Esophagus muscularis mucosa (tissue), 4 donors: ENCODE measurements around the gene HIVEP2. TPM values are rescaled to one million over a fixed set of nuclear protein-coding genes. Genes with fewer than 3 reads are reported as not detected.

Experiments
- DNase-seq: peaks from one replicate; pipeline ENCODE4 v3.0.0-alpha.2; 2017; ENCODE audit errors: extremely low spot score
- H3K27ac ChIP-seq, 4 donors: fragments of 200-600 bp; sonication (generic); replicated peaks in 1 of 4; 1 replicate in 3 of 4; 2 replicates in 1 of 4; pipeline ENCODE4 v1.5.1; 2016 to 2019; ENCODE audit warnings: mild to moderate bottlenecking in 1 of 4
- H3K27me3 ChIP-seq, 4 donors: fragments of 200-600 bp; sonication (generic); one replicate each; pipeline versions ENCODE4 v1.5.1 to v1.6.0; 2016 to 2019
- H3K36me3 ChIP-seq, 4 donors: fragments of 200-600 bp; sonication (generic); one replicate each; pipeline ENCODE4 v1.5.1; 2016 to 2019
- H3K4me1 ChIP-seq, 4 donors: fragments of 200-600 bp; sonication (generic); one replicate each; pipeline ENCODE4 v1.5.1; 2016 to 2019
- H3K4me3 ChIP-seq, 4 donors: fragments of 200-600 bp; sonication (generic); 1 replicate in 2 of 4; 2 replicates in 2 of 4; pipeline ENCODE4 v1.5.1; 2016 to 2019; ENCODE audit warnings: mild to moderate bottlenecking in 4 of 4, moderate library complexity in 1 of 4
- H3K9me3 ChIP-seq, 4 donors: fragments of 200-600 bp; sonication (generic); 1 replicate in 3 of 4; 2 replicates in 1 of 4; pipeline ENCODE4 v1.5.1; 2016 to 2019
- EP300 ChIP-seq: sonication (generic); formaldehyde crosslinking; IDR thresholded peaks from one replicate; pipeline ENCODE4 v1.6.1; 2017; ENCODE audit warnings: antibody characterized with exemption
- POLR2A ChIP-seq: fragments of 450-650 bp; IDR thresholded peaks from one replicate; pipeline ENCODE4 v1.6.1; 2017; ENCODE audit warnings: antibody characterized with exemption, moderate library complexity, mild to moderate bottlenecking, low read depth
- POLR2AphosphoS5 ChIP-seq, 2 donors: sonication (generic); formaldehyde crosslinking; IDR thresholded peaks; one replicate each; pipeline ENCODE4 v1.6.1; 2017; ENCODE audit warnings: antibody characterized with exemption in 2 of 2
- WGBS: methylation state at CpG from one replicate; pipeline ENCODE4 v1.1.5; 2018; 5-methylcytosine and 5-hydroxymethylcytosine counted together
- intact Hi-C: fragments of 100-400 bp; cut with DNase I; formaldehyde crosslinking; loops from one replicate; pipeline ENCODE4 v1.15.1; 2023
- total RNA-seq, 4 donors: library from RNA; depleted of rRNA; stranded (reverse); fragments of >200 nt; gene quantifications; one replicate each; pipeline versions ENCODE4 v1.1.0 to v1.2.1, GENCODE V29; 2016
- TF ChIP-seq, protein P1 (sequence below), 3 experiments: fragments of 200-600 bp in 2 of 3; fragments of 450-650 bp in 1 of 3; sonication (generic) in 2 of 3; IDR thresholded peaks; one replicate each; pipeline ENCODE4 v1.5.1; 2017 to 2019; ENCODE audit warnings: antibody characterized with exemption in 3 of 3, mild to moderate bottlenecking in 2 of 3, moderate library complexity in 1 of 3

Gene HIVEP2
- total RNA-seq, 4 donors from 2014 or later, result 20.3 to 29.3 (median 22.1) TPM

DNA sequence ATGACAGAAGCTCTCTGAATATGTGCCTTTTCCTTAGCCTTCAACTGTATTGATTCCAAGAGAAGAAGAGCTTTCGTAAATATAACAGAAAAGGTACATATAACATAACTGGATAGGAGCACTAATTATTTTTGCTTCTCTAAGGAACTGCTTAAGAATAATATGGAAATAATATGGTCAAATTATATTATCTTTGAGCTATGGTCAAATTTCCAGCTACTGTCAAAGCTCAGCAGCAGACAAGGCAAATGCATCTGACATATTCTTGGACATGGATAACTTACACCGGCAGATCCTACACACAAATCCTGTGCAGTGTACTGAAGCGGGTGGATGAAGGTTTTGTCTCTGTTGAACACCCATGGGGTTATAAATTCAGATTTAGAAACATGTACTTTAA lies 150.6 kb downstream of the HIVEP2 start:
- Histone ChIP-seq H3K4me3 (no peak overlapping the region), H3K27me3 (no peaks in the 10 kb centered on the region), H3K27ac (no peak overlapping the region), H3K9me3 (no peaks in the 10 kb centered on the region), H3K36me3 (no peaks in the 10 kb centered on the region), H3K4me1 (peaks cover 0 to 7% (median under 1%) of the 10 kb centered on the region in 4 donors)
- TF ChIP-seq POLR2AphosphoS5 (IDR thresholded peaks at IDR 0.05) (no peak), EP300 (no peak), POLR2A (no peak)
- TF ChIP-seq, protein P1, sequence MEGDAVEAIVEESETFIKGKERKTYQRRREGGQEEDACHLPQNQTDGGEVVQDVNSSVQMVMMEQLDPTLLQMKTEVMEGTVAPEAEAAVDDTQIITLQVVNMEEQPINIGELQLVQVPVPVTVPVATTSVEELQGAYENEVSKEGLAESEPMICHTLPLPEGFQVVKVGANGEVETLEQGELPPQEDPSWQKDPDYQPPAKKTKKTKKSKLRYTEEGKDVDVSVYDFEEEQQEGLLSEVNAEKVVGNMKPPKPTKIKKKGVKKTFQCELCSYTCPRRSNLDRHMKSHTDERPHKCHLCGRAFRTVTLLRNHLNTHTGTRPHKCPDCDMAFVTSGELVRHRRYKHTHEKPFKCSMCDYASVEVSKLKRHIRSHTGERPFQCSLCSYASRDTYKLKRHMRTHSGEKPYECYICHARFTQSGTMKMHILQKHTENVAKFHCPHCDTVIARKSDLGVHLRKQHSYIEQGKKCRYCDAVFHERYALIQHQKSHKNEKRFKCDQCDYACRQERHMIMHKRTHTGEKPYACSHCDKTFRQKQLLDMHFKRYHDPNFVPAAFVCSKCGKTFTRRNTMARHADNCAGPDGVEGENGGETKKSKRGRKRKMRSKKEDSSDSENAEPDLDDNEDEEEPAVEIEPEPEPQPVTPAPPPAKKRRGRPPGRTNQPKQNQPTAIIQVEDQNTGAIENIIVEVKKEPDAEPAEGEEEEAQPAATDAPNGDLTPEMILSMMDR (IDR thresholded peaks at IDR 0.05), result no peak
- DNase-seq, result no peak
- WGBS, result 62% methylated on average over 3 of the region's 3 CpGs
- intact Hi-C loops, result no loop called here

- Histone ChIP-seq H3K4me3 (no peak overlapping the region), H3K9me3 (no peaks in the 10 kb centered on the region), H3K27me3 (no peaks in the 10 kb centered on the region), H3K36me3 (no peaks in the 10 kb centered on the region), H3K4me1 (no peaks in the 10 kb centered on the region), H3K27ac (no peak overlapping the region)
- TF ChIP-seq EP300, result no peak
- TF ChIP-seq POLR2A, result no peak
- TF ChIP-seq, protein P1 (IDR thresholded peaks at IDR 0.05), result no peak
- no peak for TF ChIP-seq POLR2AphosphoS5 (IDR thresholded peaks at IDR 0.05)
- WGBS, result 94% methylated on average over 1 of the region's 1 CpG
- no peak for DNase-seq
- intact Hi-C loops, result no loop called here
These were observed 154.7 kb downstream of the HIVEP2 start for GRCh38 chr6:142790257-142790656.

GRCh38 chr6:142787422-142787821 lies 157.6 kb downstream of the HIVEP2 start:
- Histone ChIP-seq H3K27ac (no peak overlapping the region), H3K4me1 (no peaks in the 10 kb centered on the region), H3K27me3 (no peaks in the 10 kb centered on the region), H3K4me3 (no peak overlapping the region), H3K36me3 (no peaks in the 10 kb centered on the region), H3K9me3 (no peaks in the 10 kb centered on the region)
- TF ChIP-seq EP300, result no peak
- TF ChIP-seq POLR2A, result no peak
- TF ChIP-seq, protein P1 (IDR thresholded peaks at IDR 0.05), result no peak
- TF ChIP-seq POLR2AphosphoS5 (IDR thresholded peaks at IDR 0.05), result no peak
- no peak for DNase-seq
- intact Hi-C loops, result no loop called here
- WGBS, result 98% methylated on average over 2 of the region's 2 CpGs

DNA sequence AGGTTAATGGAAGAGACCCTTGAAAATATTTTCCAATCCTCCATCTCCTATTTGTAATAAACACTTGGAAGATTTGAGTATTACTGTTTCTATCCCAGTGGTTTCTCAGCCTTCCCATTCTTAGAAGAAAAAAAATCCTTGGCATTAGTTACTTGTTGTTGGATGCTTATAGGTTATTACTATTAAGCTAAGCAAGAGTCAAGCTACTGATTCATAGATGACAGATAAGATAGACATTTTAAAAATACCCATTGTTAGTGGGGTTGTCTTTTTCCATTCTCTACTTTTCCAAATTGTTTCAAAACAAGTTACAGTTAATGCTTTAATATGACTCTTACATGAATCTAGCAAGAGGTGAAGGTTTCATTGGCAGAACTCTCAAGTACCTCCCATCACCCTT lies 158.5 kb downstream of the HIVEP2 start:
- intact Hi-C loops, result no loop called here
- TF ChIP-seq, protein P1 (IDR thresholded peaks at IDR 0.05), result no peak
- TF ChIP-seq POLR2AphosphoS5 (IDR thresholded peaks at IDR 0.05), result no peak
- no peak for TF ChIP-seq POLR2A
- no peak for TF ChIP-seq EP300
- no peak for DNase-seq

DNA sequence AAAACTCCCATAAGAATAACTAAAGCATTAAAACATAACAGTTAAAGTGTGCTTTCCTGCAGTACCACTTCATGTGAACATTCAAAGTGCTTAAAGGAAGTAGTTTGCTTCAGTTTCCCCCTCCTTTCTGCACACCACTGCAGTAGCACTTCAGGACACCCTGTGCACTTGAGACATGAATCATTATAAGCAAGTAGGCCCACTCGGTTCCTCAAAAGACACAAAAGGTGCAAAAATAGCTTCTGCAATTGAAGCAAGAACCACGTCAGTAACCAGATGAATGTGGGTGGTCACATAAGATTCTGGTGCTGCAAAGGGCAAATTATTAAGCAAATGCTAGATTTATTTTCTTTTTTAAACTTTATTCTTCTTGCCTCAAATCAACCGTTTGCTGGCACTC lies 160.6 kb downstream of the HIVEP2 start:
- no peaks in the 10 kb centered on the region for H3K27me3 ChIP-seq
- peaks cover 0 to 4% (median 0%) of the 10 kb centered on the region in 4 donors for H3K4me1 ChIP-seq
- no peaks in the 10 kb centered on the region for H3K36me3 ChIP-seq
- intact Hi-C loops, result no loop called here
- no peak for DNase-seq
- TF ChIP-seq EP300 (no peak), POLR2A (no peak), POLR2AphosphoS5 (IDR thresholded peaks at IDR 0.05) (no peak)
- TF ChIP-seq, protein P1 (IDR thresholded peaks at IDR 0.05), result no peak
- no peak overlapping the region for H3K4me3 ChIP-seq
- no peaks in the 10 kb centered on the region for H3K9me3 ChIP-seq
- 81% methylated on average over 3 of the region's 3 CpGs for whole genome bisulfite sequencing
- H3K27ac ChIP-seq, result no peak overlapping the region

More for the DNA sequence above, 158.5 kb downstream of the HIVEP2 start:
- H3K4me3 ChIP-seq, result no peak overlapping the region
- H3K27ac ChIP-seq, result no peak overlapping the region
- H3K9me3 ChIP-seq, result no peaks in the 10 kb centered on the region
- H3K36me3 ChIP-seq, result no peaks in the 10 kb centered on the region
- H3K27me3 ChIP-seq, result no peaks in the 10 kb centered on the region
- H3K4me1 ChIP-seq, result peaks cover 0 to under 1% (median 0%) of the 10 kb centered on the region in 4 donors
